Lung (tissue), 16 donors: Measurements from ENCODE around the gene OGFOD2. TPM values are rescaled to one million over a fixed set of nuclear protein-coding genes. Genes with fewer than 3 reads are reported as not detected.

Experiments used
- ATAC-seq: fragments of 200-7000 bp; cut with Tn5 transposase; one replicate; pipeline ENCODE4 v1.9.1; 2020; ENCODE audit warnings: moderate number of reproducible peaks; ENCODE audit not compliant: insufficient read depth, low FRiP score
- DNase-seq, 3 donors: peaks; one replicate each; pipeline ENCODE4 v3.0.0-alpha.2; 2013 to 2017
- H3K27ac ChIP-seq, 2 donors: one replicate each; pipeline ENCODE4 v1.5.1; 2013; ENCODE audit warnings: mild to moderate bottlenecking in 2 of 2, moderate library complexity in 2 of 2, control low read depth in 1 of 2, inconsistent platforms in 1 of 2, low read depth in 1 of 2, low read length in 1 of 2
- H3K27me3 ChIP-seq, 3 donors: one replicate each; pipeline ENCODE4 v1.5.1; 2013; ENCODE audit warnings: low read length in 2 of 3; ENCODE audit not compliant: control insufficient read depth in 3 of 3, insufficient read depth in 3 of 3
- H3K36me3 ChIP-seq, 4 donors: one replicate each; pipeline ENCODE4 v1.5.1; 2013; ENCODE audit warnings: low read length in 4 of 4, mild to moderate bottlenecking in 1 of 4, moderate library complexity in 1 of 4; ENCODE audit not compliant: control insufficient read depth in 4 of 4, insufficient read depth in 4 of 4
- H3K4me1 ChIP-seq, 5 donors: one replicate each; pipeline ENCODE4 v1.5.1; 2013; ENCODE audit warnings: low read length in 5 of 5, mild to moderate bottlenecking in 2 of 5, moderate library complexity in 1 of 5; ENCODE audit not compliant: control insufficient read depth in 5 of 5, insufficient read depth in 5 of 5
- H3K4me3 ChIP-seq: one replicate; pipeline ENCODE4 v1.5.1; 2013; ENCODE audit warnings: mild to moderate bottlenecking, control low read depth, moderate library complexity
- H3K9ac ChIP-seq, 2 donors: one replicate each; pipeline ENCODE4 v1.5.1; 2013; ENCODE audit warnings: low read length in 2 of 2, control low read depth in 1 of 2; ENCODE audit not compliant: insufficient read depth in 1 of 2
- H3K9me3 ChIP-seq, 4 donors: one replicate each; pipeline ENCODE4 v1.5.1; 2013; ENCODE audit warnings: low read length in 3 of 4, mild to moderate bottlenecking in 1 of 4, moderate library complexity in 1 of 4; ENCODE audit not compliant: control insufficient read depth in 4 of 4, insufficient read depth in 3 of 4
- WGBS, 2 donors: extraction: QIAGEN DNeasy Blood & Tissue Kit; methylation state at CpG; one replicate each; pipeline ENCODE4 v1.1.7; 2013; 5-methylcytosine and 5-hydroxymethylcytosine counted together
- long read RNA-seq, 5 donors: transcript quantifications; one replicate each; lab custom pipeline, GENCODE V29; 2026
- polyA plus RNA-seq, 2 donors: library from polyadenylated mRNA; stranded (reverse); fragments of 200-250 nt; gene quantifications; one replicate each; pipeline ENCODE4 v1.2.1, GENCODE V29; 2013
- total RNA-seq, 2 donors: library from RNA; depleted of rRNA in 1 of 2; stranded (reverse); fragments of >200 nt in 1 of 2; gene quantifications; one replicate each; pipeline ENCODE4 v1.2.1, GENCODE V29; 2014 to 2021
- TF ChIP-seq, protein P1 (sequence below): IDR thresholded peaks from 2 replicates; pipeline ENCODE4 v1.5.1; 2012; ENCODE audit warnings: mild to moderate bottlenecking; ENCODE audit errors: control extremely low read depth, extremely low read depth
- donor health status: control.
- donor health status: control.
- donor health status: Bipolar disorder and iron deficiency.
- donor health status: healthy.
- donor health status: DM: yes; HTN: yes; CAD: no.

Gene OGFOD2
- total RNA-seq: 10 to 100 TPM; 11.4 to 30.1 TPM
- polyA plus RNA-seq: 10 to 100 TPM; 17.3 to 19.7 TPM
- long read RNA-seq, donor 1, transcript OGFOD2-201 (7 exons, 1,780 nt): major isoform, 9 of 9 reads
- long read RNA-seq, donor 1, partial matches to known transcripts: 0 of 9 reads
- long read RNA-seq, donor 1, other reads (novel, unspliced or antisense): 0 of 9 reads
- long read RNA-seq, donor 2: 0 reads
- long read RNA-seq, donor 3, partial matches to known transcripts: 0 of 2 reads
- long read RNA-seq, donor 3, other reads (novel, unspliced or antisense): 0 of 2 reads
- long read RNA-seq, donor 4, partial matches to known transcripts: 0 of 2 reads
- long read RNA-seq, donor 4, other reads (novel, unspliced or antisense): 0 of 2 reads
- long read RNA-seq, donor 5, partial matches to known transcripts: 31 of 35 reads
- long read RNA-seq, donor 5, other reads (novel, unspliced or antisense): 0 of 35 reads

DNA sequence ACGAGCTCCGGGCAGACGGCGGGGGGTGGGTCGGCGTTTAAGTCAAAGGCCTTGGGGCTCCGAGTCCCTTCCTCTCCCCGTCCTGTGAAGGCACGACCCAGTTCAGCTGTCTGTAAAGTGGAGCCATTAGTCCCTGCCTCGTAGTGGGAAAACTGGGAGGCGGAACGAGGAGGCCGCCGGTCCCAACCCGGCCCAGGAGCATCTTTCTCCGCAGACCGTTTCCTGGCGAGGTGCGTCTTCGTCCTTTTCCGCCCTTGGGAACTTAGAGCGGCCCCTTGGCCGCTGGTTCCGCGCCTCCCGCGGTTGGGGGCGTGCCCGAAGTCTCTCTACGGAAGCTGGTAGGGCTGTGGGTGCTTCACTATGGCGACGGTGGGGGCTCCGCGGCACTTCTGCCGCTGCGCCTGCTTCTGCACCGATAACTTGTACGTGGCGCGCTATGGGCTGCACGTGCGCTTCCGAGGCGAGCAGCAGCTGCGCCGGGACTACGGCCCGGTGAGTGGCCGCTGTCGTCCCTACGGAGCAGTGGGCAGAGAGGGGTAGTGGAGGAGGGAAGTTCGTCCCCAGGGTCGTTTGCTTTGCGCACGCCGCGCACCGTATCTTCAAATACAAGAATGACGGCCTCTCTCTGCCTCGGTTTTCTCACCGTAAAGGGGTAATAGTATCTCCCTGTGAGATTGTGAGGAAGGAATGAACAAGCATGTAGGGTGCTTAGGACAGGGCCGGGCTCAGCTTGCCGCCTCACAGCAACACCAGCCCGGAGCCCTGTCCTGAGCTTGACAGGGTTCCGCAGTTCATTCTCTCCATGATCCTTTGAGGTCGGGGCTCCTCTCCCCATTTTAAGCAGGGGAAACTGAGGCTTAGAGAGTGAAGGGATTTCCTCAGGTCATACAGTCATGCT, at the start of gene OGFOD2:
OGFOD2 (plus strand) TSS at position 353 of the 898 bp plus-strand sequence; CDS start at position 361, 8 bp downstream.
- H3K9ac ChIP-seq: peak within 1 kb of the TSS in 1 of 2 donors; percentile 86
- DNase-seq (peak; percentile 92 to 95 (median 94)), ATAC-seq (peak; percentile 94)
- H3K9me3 ChIP-seq: no peaks in the 10 kb centered on the region
- peaks cover 3 to 28% (median 16%) of the 10 kb centered on the region in 5 donors for H3K4me1 ChIP-seq
- TF ChIP-seq, protein P1, sequence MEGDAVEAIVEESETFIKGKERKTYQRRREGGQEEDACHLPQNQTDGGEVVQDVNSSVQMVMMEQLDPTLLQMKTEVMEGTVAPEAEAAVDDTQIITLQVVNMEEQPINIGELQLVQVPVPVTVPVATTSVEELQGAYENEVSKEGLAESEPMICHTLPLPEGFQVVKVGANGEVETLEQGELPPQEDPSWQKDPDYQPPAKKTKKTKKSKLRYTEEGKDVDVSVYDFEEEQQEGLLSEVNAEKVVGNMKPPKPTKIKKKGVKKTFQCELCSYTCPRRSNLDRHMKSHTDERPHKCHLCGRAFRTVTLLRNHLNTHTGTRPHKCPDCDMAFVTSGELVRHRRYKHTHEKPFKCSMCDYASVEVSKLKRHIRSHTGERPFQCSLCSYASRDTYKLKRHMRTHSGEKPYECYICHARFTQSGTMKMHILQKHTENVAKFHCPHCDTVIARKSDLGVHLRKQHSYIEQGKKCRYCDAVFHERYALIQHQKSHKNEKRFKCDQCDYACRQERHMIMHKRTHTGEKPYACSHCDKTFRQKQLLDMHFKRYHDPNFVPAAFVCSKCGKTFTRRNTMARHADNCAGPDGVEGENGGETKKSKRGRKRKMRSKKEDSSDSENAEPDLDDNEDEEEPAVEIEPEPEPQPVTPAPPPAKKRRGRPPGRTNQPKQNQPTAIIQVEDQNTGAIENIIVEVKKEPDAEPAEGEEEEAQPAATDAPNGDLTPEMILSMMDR: peak; percentile 28
- H3K27ac ChIP-seq: peak within 1 kb of the TSS; percentile 93 to 98
- H3K27me3 ChIP-seq: no peaks in the 10 kb centered on the region
- peak within 1 kb of the TSS; percentile 86 for H3K4me3 ChIP-seq
- 0 to 1% methylated on average over 56 to 66 of the region's 66 CpGs for WGBS, 2 donors
- peaks cover 0 to 11% (median 1%) of the 10 kb centered on the region in 4 donors for H3K36me3 ChIP-seq

DNA sequence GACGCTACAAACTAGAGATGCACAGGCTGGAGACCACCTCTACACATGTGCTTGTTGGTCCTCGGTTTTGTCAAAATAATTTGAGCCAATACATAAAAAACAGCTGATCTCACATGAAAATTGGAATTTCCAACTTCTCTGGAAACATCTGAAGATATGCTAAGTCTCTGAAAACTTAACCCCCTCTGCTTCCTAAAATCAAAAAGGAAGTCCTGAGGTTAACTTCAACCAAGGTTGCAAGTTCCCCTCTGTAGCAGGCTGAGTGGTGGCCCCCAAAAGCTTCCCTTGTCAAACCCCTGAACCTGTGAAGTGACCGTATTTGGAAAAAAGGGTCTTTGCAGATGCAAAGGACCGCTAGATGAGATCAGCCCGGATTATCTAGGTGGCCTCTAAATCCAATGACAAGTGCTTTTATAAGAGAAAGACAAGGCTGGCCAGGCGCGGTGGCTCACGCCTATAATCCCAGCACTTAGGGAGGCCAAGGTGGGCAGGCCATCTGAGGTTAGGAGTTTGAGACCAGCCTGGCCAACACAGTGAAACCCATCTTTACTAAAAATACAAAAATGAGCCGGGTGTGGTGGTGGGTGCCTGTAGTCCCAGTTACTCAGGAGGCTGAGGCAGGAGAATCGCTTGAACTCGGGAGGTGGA, 47.2 kb upstream of the OGFOD2 start:
- 70 to 84% methylated on average over 11 of the region's 11 CpGs for WGBS, 2 donors
- H3K9ac ChIP-seq: no peak overlapping the region
- no peaks in the 10 kb centered on the region for H3K9me3 ChIP-seq
- H3K4me3 ChIP-seq: no peak overlapping the region
- no peaks in the 10 kb centered on the region for H3K4me1 ChIP-seq
- ATAC-seq: no peak
- no peak for DNase-seq
- H3K27ac ChIP-seq: no peak overlapping the region
- TF ChIP-seq, protein P1: no peak
- H3K36me3 ChIP-seq: no peaks in the 10 kb centered on the region
- no peaks in the 10 kb centered on the region for H3K27me3 ChIP-seq

DNA sequence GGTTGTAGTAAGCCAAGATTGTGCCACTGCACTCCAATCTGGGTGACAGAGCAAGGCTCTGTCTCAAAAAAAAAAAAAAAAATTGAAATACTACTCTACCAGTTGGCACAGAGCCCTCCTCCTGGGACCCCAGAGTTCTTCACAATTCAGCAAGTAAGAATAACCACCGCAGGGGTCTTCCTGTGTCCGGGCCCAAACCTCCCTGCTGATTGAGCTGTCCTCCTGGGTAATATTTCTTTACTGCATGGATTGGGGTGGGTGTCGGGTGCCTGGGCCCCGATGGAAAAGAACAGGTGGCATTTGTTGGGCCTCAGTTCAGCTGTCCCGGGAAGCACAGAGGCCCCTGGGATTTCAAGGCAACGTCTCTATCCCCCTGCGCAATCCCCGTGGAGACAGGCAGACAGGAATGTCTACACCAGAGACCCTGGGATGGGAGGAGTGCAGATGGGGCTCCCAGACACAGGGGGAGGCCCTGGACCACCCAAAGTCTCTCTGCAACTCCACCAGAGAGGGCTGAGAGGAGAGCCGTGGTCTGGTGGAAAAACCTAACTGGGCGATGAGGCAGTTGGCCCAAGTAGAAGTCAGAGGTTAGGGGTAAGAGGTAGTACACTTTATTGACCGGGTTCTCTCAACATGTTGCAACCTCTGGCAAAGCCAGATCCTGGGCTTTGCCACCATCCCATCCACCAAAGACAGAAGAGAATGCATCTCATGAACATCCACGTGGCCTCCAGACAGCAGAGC, 46.5 kb upstream of the OGFOD2 start:
- Histone ChIP-seq H3K9ac (no peak overlapping the region), H3K27me3 (no peaks in the 10 kb centered on the region), H3K4me3 (no peak overlapping the region), H3K27ac (no peak overlapping the region), H3K9me3 (no peaks in the 10 kb centered on the region), H3K4me1 (no peaks in the 10 kb centered on the region), H3K36me3 (no peaks in the 10 kb centered on the region)
- DNase-seq (no peak), ATAC-seq (no peak)
- 87 to 88% methylated on average over 12 of the region's 12 CpGs for WGBS, 2 donors
- TF ChIP-seq, protein P1: no peak
